HuH-7 (cell line): ENCODE data around the gene PRMT5.

Experiments used
- DNase-seq: peaks from one replicate; pipeline ENCODE4 v3.0.0; 2011; ENCODE audit warnings: low spot score

Gene PRMT5

GRCh38 chr14:22875003-22875747, 54.0 kb downstream of the PRMT5 start:
- no peak for DNase-seq

DNA sequence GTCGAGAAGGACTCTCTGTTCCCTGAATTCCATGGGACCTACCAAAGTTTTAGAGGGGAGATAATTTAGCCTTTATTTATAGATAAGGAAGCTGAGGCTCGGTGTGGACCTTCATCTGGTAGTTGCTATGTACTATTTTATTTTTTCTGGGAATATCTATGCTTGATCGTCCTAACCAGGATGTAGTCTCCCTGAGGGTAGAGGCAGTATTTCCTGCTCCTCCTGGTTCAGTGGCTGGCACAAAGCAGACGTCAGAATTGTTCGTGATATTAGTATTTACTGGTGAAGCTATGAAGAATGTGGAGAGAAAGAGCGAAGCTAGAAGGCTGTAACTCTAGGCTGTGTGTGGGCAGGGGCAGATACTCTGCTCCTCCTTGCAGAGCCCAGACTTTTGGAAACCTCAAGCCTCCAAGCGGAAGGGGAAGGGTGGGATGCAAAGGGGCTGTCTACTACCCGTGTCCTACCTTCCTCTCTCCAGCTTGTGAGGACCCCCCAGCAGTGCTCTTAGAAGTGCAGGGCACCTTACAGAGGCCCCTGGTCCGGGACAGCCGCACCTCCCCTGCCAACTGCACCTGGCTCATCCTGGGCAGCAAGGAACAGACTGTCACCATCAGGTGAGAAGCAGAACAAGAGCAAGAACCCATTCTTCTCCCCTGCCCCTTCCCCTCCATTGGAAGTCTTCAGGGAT, 56.2 kb downstream of the PRMT5 start:
- no peak for DNase-seq

DNA sequence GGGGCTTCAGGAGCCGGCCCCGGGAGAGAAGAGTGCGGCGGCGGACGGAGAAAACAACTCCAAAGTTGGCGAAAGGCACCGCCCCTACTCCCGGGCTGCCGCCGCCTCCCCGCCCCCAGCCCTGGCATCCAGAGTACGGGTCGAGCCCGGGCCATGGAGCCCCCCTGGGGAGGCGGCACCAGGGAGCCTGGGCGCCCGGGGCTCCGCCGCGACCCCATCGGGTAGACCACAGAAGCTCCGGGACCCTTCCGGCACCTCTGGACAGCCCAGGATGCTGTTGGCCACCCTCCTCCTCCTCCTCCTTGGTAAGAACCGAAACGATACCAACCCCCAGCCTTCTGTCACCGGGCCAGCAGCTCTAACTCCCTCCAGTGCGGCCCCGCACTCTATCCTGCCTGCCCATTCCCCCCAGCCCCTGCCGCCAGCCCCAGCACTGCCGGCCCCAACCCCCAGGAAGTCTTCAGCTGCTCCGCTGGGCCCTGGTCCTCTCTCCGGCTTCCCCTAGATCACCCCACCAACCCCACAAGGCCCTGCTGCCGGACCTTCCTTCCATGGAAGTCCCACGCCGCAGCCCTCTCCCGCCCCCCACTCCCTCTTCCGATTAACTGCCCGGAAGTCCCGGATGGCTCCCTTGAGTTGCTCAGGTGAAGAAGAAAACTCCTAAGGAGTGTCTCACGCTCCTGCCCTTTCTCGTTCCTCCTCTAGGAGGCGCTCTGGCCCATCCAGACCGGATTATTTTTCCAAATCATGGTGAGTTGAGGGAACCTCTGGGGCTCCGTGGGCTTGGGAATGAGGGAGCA, 56.9 kb downstream of the PRMT5 start:
- DNase-seq = peak; percentile 90

DNA sequence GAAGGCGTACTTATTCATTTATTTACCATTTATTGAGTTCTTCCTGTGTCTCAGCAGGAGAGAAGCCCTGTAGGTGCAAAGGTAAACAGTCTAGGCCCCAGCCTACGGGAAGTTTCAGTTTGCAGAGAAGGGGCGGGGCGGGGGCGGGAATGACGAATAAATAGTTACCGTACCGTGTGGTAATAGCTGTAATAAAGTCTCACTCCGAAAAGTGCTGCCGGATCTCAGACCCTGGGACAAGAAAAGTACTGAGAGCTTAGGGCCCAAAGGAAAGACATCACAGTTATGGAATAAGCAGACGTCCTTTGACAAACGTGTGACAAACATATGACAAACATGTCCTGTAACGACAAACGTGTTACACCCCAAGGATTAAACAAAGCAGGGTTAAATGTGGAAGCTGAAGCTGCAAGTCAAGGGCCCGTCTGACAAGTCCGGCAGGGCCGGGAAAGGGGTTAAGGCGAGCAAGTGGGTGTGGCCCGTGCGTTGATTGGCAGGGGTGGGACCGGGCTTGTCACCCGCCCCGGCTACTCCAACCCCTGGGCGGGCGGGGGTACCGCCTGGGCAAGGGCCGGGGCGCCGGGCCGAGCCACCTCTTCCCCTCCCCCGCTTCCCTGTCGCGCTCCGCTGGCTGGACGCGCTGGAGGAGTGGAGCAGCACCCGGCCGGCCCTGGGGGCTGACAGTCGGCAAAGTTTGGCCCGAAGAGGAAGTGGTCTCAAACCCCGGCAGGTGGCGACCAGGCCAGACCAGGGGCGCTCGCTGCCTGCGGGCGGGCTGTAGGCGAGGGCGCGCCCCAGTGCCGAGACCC, 57.7 kb downstream of the PRMT5 start, which contains the start of gene LRP10:
Gene LRP10 (plus strand): TSS at position 517 of the 809 bp plus-strand sequence. CDS start 564 bp downstream, outside the sequence.
- peak; percentile 91 for DNase-seq

- no peak for DNase-seq
Measured at GRCh38 chr14:22870811-22871223, 58.4 kb downstream of the PRMT5 start.
